Sigmoid colon (tissue), 4 donors: ENCODE results near the gene BRINP3.

ENCODE experiments used
- CTCF ChIP-seq, 4 experiments: fragments of 450-650 bp in 3 of 4; fragments of 200-600 bp in 1 of 4; IDR thresholded peaks; one replicate each; pipeline ENCODE4 v1.5.1; 2016 to 2019; ENCODE audit warnings: antibody characterized with exemption in 4 of 4, mild to moderate bottlenecking in 3 of 4, moderate library complexity in 2 of 4
- EP300 ChIP-seq, 4 donors: sonication (generic); formaldehyde crosslinking; IDR thresholded peaks; one replicate each; pipeline ENCODE4 v1.6.1; 2017; ENCODE audit warnings: antibody characterized with exemption in 4 of 4

GRCh38 chr1:190172651-190173430 is 304.8 kb downstream of the BRINP3 start:
- TF ChIP-seq CTCF (IDR thresholded peaks at IDR 0.05) = no peak
- no peak for TF ChIP-seq EP300 (IDR thresholded peaks at IDR 0.05)
